NB4 (cell line): Measurements from ENCODE around the gene C5orf15.

Source experiments
- CTCF ChIP-seq: IDR thresholded peaks from one replicate; pipeline ENCODE4 v1.5.1; 2012; ENCODE audit warnings: low read depth, low read length
- MAX ChIP-seq: IDR thresholded peaks from 2 replicates; pipeline ENCODE4 v1.6.1; 2011; ENCODE audit warnings: low read depth, low read length
- MYC ChIP-seq: IDR thresholded peaks from 2 replicates; pipeline ENCODE4 v1.6.1; 2011; ENCODE audit warnings: low read depth, low read length
- POLR2A ChIP-seq: IDR thresholded peaks from 2 replicates; pipeline ENCODE4 v1.6.1; 2011; ENCODE audit warnings: mild to moderate bottlenecking; ENCODE audit not compliant: insufficient read length; ENCODE audit errors: extremely low read depth

- TF ChIP-seq MYC (no peak), CTCF (no peak), MAX (no peak), POLR2A (no peak)
These were observed 30.4 kb upstream of the C5orf15 start for GRCh38 chr5:133998807-133999206.
